ENCODE data around the gene MAP4K5. TPM values are rescaled to one million over a fixed set of nuclear protein-coding genes. Genes with fewer than 3 reads are reported as not detected.

The MAP4K5 gene
- total RNA-seq, 1 experiment from 2014 or later, result 72.7 TPM

- in situ Hi-C loops (cut with HindIII; ENCODE audit: low pct_unique_long_range_greater_than_20kb, low sequenced_read_pairs), result no loop called here
- peak; percentile 84 for DNase-seq (ENCODE audit: low read depth)
Observed at GRCh38 chr14:50388256-50388931, 144.0 kb downstream of the MAP4K5 start.

DNA sequence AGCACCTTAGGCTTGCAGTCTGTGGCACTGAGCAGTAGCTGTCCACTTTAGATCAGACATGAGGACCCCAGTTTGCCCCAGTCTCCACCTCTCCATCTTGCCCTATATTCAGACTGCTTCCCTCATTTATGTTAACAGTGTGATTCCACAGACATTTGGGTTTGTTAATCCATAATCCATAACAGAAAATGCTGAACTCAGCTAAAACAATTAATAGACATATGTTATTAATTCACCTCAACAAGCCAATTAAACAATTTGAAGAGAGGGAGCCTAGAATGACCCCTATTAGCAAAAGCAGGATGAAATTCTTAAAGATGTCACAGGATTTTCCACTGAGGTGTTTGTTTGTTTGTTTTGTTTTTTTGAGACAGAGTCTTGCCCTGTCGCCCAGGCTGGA lies 144.8 kb downstream of the MAP4K5 start:
- in situ Hi-C loops (cut with HindIII; ENCODE audit: low pct_unique_long_range_greater_than_20kb, low sequenced_read_pairs), result no loop called here

DNA sequence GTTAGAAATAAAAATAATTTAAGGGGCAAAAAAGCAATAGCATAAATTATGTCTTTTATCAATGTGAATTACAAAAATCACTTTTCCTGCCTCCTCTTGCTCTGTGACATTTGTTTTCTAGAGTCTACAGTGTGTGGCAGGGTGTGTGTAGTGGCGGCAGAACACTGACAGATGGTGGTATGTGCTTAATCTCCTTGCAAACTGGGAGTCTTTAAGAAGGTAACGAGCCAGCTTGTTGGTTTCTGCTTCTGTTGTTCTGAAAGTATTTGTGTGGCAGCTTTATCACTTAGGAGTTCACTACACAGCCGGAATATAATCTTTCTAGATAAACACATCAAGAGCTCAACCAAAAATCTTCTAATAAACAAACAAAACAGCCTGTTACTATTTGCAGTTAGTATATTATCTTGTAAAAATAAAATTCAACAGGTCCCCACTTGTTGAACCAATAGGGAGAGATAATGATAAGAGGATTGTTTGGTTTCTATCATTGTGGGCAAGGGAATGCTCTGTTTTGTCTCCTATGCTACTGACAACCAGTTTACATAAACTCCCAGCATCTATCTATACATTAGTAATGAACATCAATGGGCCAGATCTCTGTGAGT lies 148.6 kb downstream of the MAP4K5 start:
- no peak for DNase-seq (ENCODE audit: low read depth)
- in situ Hi-C loops (cut with HindIII; ENCODE audit: low pct_unique_long_range_greater_than_20kb, low sequenced_read_pairs), result no loop called here

More for the DNA sequence above, 144.8 kb downstream of the MAP4K5 start:
- no peak for DNase-seq (ENCODE audit: low read depth)

GRCh38 chr14:50381823-50382287 lies 150.5 kb downstream of the MAP4K5 start:
- DNase-seq (ENCODE audit: low read depth), result peak; percentile 87
- in situ Hi-C loops (cut with HindIII; ENCODE audit: low pct_unique_long_range_greater_than_20kb, low sequenced_read_pairs), result no loop called here

DNA sequence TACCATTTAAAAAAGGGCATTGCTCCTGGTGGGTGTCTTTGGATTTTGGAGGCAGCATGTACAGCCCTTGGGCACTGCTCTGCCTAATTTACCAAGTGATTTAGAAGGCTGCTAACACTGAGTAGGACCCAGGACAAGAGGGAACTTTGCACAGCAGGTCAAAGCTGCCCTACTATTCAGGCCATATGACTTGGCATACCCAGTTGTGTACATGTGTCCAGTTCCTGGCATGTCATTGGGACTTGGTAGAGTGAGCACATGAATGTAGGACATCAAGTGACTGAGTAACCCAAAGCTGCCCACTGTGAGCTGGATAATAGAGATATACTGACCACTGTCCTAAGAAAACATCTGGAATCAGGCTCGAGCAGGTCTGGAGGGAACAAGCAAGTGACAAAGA lies 151.4 kb downstream of the MAP4K5 start:
- DNase-seq (ENCODE audit: low read depth), result no peak
- in situ Hi-C loops (cut with HindIII; ENCODE audit: low pct_unique_long_range_greater_than_20kb, low sequenced_read_pairs), result no loop called here

GRCh38 chr14:50380455-50380854 lies 151.9 kb downstream of the MAP4K5 start:
- in situ Hi-C loops (cut with HindIII; ENCODE audit: low pct_unique_long_range_greater_than_20kb, low sequenced_read_pairs), result no loop called here
- DNase-seq (ENCODE audit: low read depth), result no peak

GRCh38 chr14:50379563-50379962 lies 152.8 kb downstream of the MAP4K5 start:
- DNase-seq (ENCODE audit: low read depth), result no peak
- in situ Hi-C loops (cut with HindIII; ENCODE audit: low pct_unique_long_range_greater_than_20kb, low sequenced_read_pairs), result no loop called here

DNA sequence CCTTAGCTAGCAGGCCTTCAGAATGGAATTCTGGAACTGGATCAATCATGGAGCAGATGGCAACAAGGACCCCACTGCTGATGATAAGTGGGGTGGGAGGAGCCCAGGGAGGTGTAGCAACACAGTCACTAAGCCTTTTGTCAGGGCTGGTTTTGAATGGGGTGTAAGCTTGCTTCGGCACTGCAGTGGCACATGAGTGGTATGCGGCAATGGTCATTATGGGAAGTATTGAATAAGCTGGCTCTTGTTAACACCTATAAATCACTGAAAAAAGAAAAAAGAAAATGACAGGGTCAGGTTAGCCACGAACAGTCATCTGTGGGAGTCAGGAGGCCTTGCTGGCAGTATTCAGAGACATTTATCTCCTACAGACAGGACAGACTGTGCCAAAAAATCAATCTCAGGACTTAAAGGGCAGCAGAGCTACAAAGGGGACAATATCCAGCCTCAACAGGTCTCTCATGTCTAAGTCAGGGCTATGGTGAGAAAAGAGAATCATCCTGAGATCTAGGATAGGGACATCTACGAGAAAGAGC lies 154.8 kb downstream of the MAP4K5 start:
- in situ Hi-C loops (cut with HindIII; ENCODE audit: low pct_unique_long_range_greater_than_20kb, low sequenced_read_pairs), result no loop called here
- no peak for DNase-seq (ENCODE audit: low read depth)

GRCh38 chr14:50375760-50376159 lies 156.6 kb downstream of the MAP4K5 start:
- in situ Hi-C loops (cut with HindIII; ENCODE audit: low pct_unique_long_range_greater_than_20kb, low sequenced_read_pairs), result no loop called here
- no peak for DNase-seq (ENCODE audit: low read depth)

DNA sequence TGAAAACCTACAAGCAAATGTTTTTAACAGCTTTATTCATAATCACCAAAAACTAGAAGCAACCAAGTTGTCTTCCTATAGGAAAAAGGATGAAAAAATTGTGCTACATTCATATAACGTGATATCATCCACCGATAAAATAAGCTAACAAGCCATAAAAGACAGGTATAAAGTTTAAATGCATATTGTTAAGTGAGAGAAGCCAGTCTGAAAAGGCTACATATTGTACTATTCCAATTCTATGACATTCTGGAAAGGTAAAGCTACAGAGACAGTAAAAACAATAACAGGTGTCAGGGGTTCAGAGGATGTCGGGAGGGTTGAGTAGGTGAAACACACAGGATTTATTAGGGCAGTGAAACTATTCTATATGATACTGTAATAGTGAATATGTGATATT lies 158.4 kb downstream of the MAP4K5 start:
- no peak for DNase-seq (ENCODE audit: low read depth)
- in situ Hi-C loops (cut with HindIII; ENCODE audit: low pct_unique_long_range_greater_than_20kb, low sequenced_read_pairs), result no loop called here

GRCh38 chr14:50371546-50371945 lies 160.8 kb downstream of the MAP4K5 start:
- no peak for DNase-seq (ENCODE audit: low read depth)

More at GRCh38 chr14:50371546-50371945, 160.8 kb downstream of the MAP4K5 start:
- in situ Hi-C loops (cut with HindIII; ENCODE audit: low pct_unique_long_range_greater_than_20kb, low sequenced_read_pairs), result no loop called here

Other genes with a start within 250 kb of the MAP4K5 start
- gene L2HGDH, start 220.3 kb downstream of the MAP4K5 start, total RNA-seq (2014; rRNA removed; shearing (Covaris generic); ENCODE audit: low replicate concordance), result 4.5 and 8.9 TPM in 2 replicates
- 3.1 and 11.2 TPM in 2 replicates for gene DMAC2L, start 220.2 kb downstream of the MAP4K5 start, total RNA-seq (2014; rRNA removed; shearing (Covaris generic); ENCODE audit: low replicate concordance)
- 86.2 and 123 TPM in 2 replicates for gene CDKL1, start 135.7 kb downstream of the MAP4K5 start, total RNA-seq (2014; rRNA removed; shearing (Covaris generic); ENCODE audit: low replicate concordance)
- 6.3 and 16.2 TPM in 2 replicates for gene ATL1, start 27.6 kb upstream of the MAP4K5 start, total RNA-seq (2014; rRNA removed; shearing (Covaris generic); ENCODE audit: low replicate concordance)
- 53.0 and 67.0 TPM in 2 replicates for gene SAV1, start 135.7 kb upstream of the MAP4K5 start, total RNA-seq (2014; rRNA removed; shearing (Covaris generic); ENCODE audit: low replicate concordance)